Mesenchymal stem cell (in vitro differentiated cells and primary cell): ENCODE results near the gene SCLY.

Source experiments
- DNase-seq: peaks from one replicate; pipeline ENCODE4 v3.0.0-alpha.2; 2013
- H2AFZ ChIP-seq: one replicate; pipeline ENCODE4 v1.6.1; 2013; ENCODE audit warnings: low read depth, mild to moderate bottlenecking, control low read depth, inconsistent platforms, low read length, moderate library complexity
- H2AK5ac ChIP-seq: 2 replicates; pipeline ENCODE4 v1.6.1; 2013; ENCODE audit warnings: low read length, moderate library complexity, mild to moderate bottlenecking, inconsistent platforms; ENCODE audit not compliant: severe bottlenecking
- H2BK120ac ChIP-seq: one replicate; pipeline ENCODE4 v1.6.1; 2013; ENCODE audit warnings: low read depth, mild to moderate bottlenecking, inconsistent platforms, low read length, moderate library complexity
- H2BK12ac ChIP-seq, 2 experiments: one replicate each; pipeline ENCODE4 v1.6.1; 2013; ENCODE audit warnings: inconsistent platforms in 2 of 2, low read length in 2 of 2, mild to moderate bottlenecking in 2 of 2, moderate library complexity in 2 of 2, control low read depth in 1 of 2
- H2BK15ac ChIP-seq: one replicate; pipeline ENCODE4 v1.6.1; 2013; ENCODE audit warnings: mild to moderate bottlenecking, low read depth, inconsistent platforms; ENCODE audit not compliant: poor library complexity, severe bottlenecking
- H2BK5ac ChIP-seq: 2 replicates; pipeline ENCODE4 v1.6.1; 2013; ENCODE audit warnings: low read depth, mild to moderate bottlenecking, low read length, control low read depth, inconsistent platforms; ENCODE audit not compliant: poor library complexity, severe bottlenecking
- H3K14ac ChIP-seq, 2 experiments: one replicate each; pipeline ENCODE4 v1.6.1; 2013; ENCODE audit warnings: inconsistent platforms in 2 of 2, low read length in 2 of 2, control low read depth in 1 of 2, mild to moderate bottlenecking in 1 of 2, moderate library complexity in 1 of 2
- H3K18ac ChIP-seq, 2 experiments: one replicate each; pipeline ENCODE4 v1.6.1; 2013; ENCODE audit warnings: inconsistent platforms in 2 of 2, low read length in 2 of 2, control low read depth in 1 of 2, low read depth in 1 of 2, mild to moderate bottlenecking in 1 of 2
- H3K23ac ChIP-seq, 2 experiments: one replicate each; pipeline ENCODE4 v1.6.1; 2013; ENCODE audit warnings: inconsistent platforms in 2 of 2, low read length in 2 of 2, mild to moderate bottlenecking in 2 of 2, moderate library complexity in 2 of 2, control low read depth in 1 of 2
- H3K27ac ChIP-seq: 2 replicates; pipeline ENCODE4 v1.5.1; 2013; ENCODE audit warnings: mild to moderate bottlenecking, moderate library complexity, low read length, control low read depth, inconsistent platforms; ENCODE audit not compliant: poor library complexity, severe bottlenecking
- H3K27me3 ChIP-seq, 2 experiments: 2 replicates each; pipeline versions ENCODE4 v1.6.1 to v1.7.0; 2013; ENCODE audit warnings: low read length in 2 of 2, mild to moderate bottlenecking in 2 of 2, moderate library complexity in 2 of 2, control low read depth in 1 of 2, inconsistent platforms in 1 of 2; ENCODE audit not compliant: control insufficient read depth in 1 of 2, insufficient read depth in 1 of 2
- H3K36me3 ChIP-seq, 2 experiments: 2 replicates each; pipeline versions ENCODE4 v1.6.1 to v1.7.0; 2013; ENCODE audit warnings: low read length in 2 of 2, control low read depth in 1 of 2, inconsistent platforms in 1 of 2, low read depth in 1 of 2, mild to moderate bottlenecking in 1 of 2; ENCODE audit not compliant: insufficient read depth in 2 of 2, control insufficient read depth in 1 of 2
- H3K4ac ChIP-seq, 2 experiments: one replicate each; pipeline ENCODE4 v1.6.1; 2013; ENCODE audit warnings: inconsistent platforms in 2 of 2, low read length in 2 of 2, mild to moderate bottlenecking in 2 of 2, moderate library complexity in 2 of 2, control low read depth in 1 of 2, low read depth in 1 of 2
- H3K4me1 ChIP-seq: 2 replicates; pipeline ENCODE4 v1.6.1; 2013; ENCODE audit warnings: low read depth, low read length, control low read depth; ENCODE audit not compliant: control insufficient read depth, insufficient read depth
- H3K4me2 ChIP-seq: 2 replicates; pipeline ENCODE4 v1.6.1; 2013; ENCODE audit warnings: low read length, mild to moderate bottlenecking, inconsistent platforms; ENCODE audit not compliant: poor library complexity, severe bottlenecking
- H3K4me3 ChIP-seq, 2 experiments: 2 replicates each; pipeline versions ENCODE4 v1.5.1 to v1.7.0; 2013; ENCODE audit warnings: low read length in 2 of 2, mild to moderate bottlenecking in 2 of 2, control low read depth in 1 of 2, low read depth in 1 of 2; ENCODE audit not compliant: insufficient read depth in 1 of 2
- H3K79me1 ChIP-seq: replicated peaks from 2 replicates; pipeline ENCODE4 v1.6.1; 2013; ENCODE audit warnings: mild to moderate bottlenecking, control low read depth, low read length, inconsistent platforms; ENCODE audit not compliant: poor library complexity, severe bottlenecking
- H3K9ac ChIP-seq: 2 replicates; pipeline ENCODE4 v1.7.0; 2013; ENCODE audit warnings: mild to moderate bottlenecking, low read length, moderate library complexity
- H3K9me3 ChIP-seq: 2 replicates; pipeline ENCODE4 v1.7.0; 2013; ENCODE audit warnings: mild to moderate bottlenecking, low read length; ENCODE audit not compliant: control insufficient read depth
- H4K8ac ChIP-seq: one replicate; pipeline ENCODE4 v1.6.1; 2013; ENCODE audit warnings: inconsistent platforms, mild to moderate bottlenecking, low read length, moderate library complexity
- H4K91ac ChIP-seq: one replicate; pipeline ENCODE4 v1.6.1; 2013; ENCODE audit warnings: mild to moderate bottlenecking, low read length, inconsistent platforms
- WGBS: methylation state at CpG from one replicate; pipeline ENCODE4 v1.1.7; 2013; ENCODE audit warnings: mixed read lengths; 5-methylcytosine and 5-hydroxymethylcytosine counted together

The SCLY gene

DNA sequence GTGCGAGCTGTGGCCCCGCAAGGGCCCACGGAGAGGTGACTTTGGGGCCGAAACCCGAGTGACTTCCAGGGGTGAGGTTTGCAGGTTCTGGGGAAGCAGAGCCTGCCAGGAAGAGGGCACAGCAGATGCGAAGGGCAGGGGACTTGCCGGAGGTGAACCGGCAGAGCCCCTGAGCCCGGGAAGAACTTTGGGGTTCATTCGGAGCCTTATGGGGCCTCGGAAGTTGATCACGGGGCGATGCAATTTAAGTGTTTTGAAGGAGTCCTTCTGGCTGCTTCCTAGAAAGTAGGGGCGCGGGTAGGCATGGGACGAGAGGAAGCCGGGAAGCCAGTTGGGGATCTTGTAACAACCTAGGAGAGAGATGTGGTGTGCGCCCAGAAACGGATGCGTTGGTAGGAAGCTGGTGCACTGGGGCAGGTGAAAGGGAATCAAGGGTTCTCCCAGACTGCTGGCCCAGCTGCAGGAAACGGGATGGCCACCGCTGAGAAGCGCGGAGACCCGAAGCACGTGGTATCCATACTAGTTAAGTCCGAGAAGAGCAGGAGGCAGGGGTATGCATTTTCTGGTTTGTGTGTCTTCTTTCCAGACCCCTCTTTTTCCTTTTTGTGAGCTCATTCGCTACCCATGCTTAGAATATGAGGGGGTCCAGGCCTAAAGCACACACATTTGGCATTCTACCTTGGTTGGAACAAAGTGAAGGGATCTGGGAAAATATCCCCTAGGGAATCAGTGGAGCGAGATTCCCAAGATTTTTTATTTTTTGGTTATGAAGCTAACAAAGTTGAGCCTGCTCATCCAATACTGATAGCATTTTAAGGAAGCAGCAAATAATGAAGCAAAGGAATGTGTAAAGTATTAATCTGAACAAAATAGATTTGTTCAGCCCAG lies 758 bp downstream of the SCLY start:
- H3K79me1 ChIP-seq: peaks cover 22% of the 10 kb centered on the region
- H3K23ac ChIP-seq: peak overlapping the region in 1 of 2 experiments; percentile 85
- 3% methylated on average over 28 of the region's 29 CpGs for WGBS
- H3K27me3 ChIP-seq: no peaks in the 10 kb centered on the region
- peak overlapping the region in 1 of 2 experiments; percentile 63 for H2BK12ac ChIP-seq
- peak; percentile 53 for DNase-seq
- peaks cover 7% of the 10 kb centered on the region for H3K4me1 ChIP-seq
- H4K8ac ChIP-seq: peak overlapping the region; percentile 77
- H3K4me2 ChIP-seq: peak overlapping the region; percentile 99
- H3K4me3 ChIP-seq: peak overlapping the region; percentile 95
- H2BK15ac ChIP-seq: no peak overlapping the region
- peak overlapping the region in 1 of 2 experiments; percentile 64 for H3K4ac ChIP-seq
- H2BK120ac ChIP-seq: no peak overlapping the region
- H2AFZ ChIP-seq: peak overlapping the region; percentile 97
- H3K14ac ChIP-seq: peak overlapping the region in 1 of 2 experiments; percentile 51
- no peak overlapping the region for H2BK5ac ChIP-seq
- peak overlapping the region; percentile 37 for H3K27ac ChIP-seq
- peak overlapping the region; percentile 50 for H4K91ac ChIP-seq
- peaks cover 6 to 21% of the 10 kb centered on the region in 2 experiments for H3K36me3 ChIP-seq
- H3K9me3 ChIP-seq: no peaks in the 10 kb centered on the region
- no peak overlapping the region for H2AK5ac ChIP-seq
- peak overlapping the region; percentile 81 for H3K9ac ChIP-seq
- peak overlapping the region; percentile 79 to 92 for H3K18ac ChIP-seq

DNA sequence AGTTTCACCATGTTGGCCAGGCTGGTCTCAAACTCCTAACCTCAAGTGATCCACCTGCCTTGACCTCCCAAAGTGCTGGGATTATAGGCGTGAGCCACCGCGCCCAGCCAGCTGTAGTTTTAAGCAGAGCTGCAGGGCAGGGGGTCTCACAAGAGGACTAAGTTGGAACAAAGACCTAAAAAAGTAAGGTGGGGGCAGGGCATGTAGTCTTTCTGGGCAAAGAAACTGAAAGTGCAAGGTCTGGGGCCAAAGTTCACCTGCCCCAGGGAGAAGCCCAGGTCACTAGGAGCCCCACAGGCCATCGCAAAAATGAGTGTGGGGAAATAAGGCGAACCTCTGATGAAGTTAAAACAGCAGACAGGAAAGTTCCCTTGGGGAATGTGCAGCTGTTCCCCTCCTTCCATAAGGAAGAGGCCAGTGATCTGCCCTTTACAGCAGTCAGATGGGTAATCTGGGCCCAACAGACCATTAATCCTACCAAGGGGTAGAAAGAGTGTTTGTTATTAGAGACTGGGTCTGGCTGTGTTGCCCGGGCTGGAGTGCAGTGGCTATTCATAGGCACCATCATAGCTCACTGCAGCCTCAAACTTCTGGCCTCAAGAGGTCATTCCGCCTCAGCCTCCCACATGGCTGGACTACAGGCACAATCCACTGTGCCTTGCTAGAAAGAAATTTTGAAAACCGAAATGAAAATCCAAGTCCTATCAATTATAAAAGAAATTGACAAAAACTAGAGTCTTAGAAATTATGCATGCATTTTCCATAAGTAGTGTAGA lies 2.8 kb downstream of the SCLY start:
- Histone ChIP-seq H2BK12ac (no peak overlapping the region), H2AK5ac (peak overlapping the region; percentile 51), H3K79me1 (peaks cover 22% of the 10 kb centered on the region), H3K23ac (no peak overlapping the region), H4K8ac (no peak overlapping the region), H4K91ac (no peak overlapping the region), H3K18ac (no peak overlapping the region), H2BK5ac (no peak overlapping the region), H2BK120ac (no peak overlapping the region), H3K9me3 (no peaks in the 10 kb centered on the region), H3K4me1 (peaks cover 7% of the 10 kb centered on the region), H3K27me3 (no peaks in the 10 kb centered on the region), H3K14ac (no peak overlapping the region), H2BK15ac (no peak overlapping the region), H3K36me3 (peaks cover 18 to 40% of the 10 kb centered on the region in 2 experiments), H2AFZ (no peak overlapping the region), H3K4me2 (no peak overlapping the region), H3K4me3 (no peak overlapping the region), H3K4ac (no peak overlapping the region), H3K27ac (no peak overlapping the region), H3K9ac (no peak overlapping the region)
- 93% methylated on average over 7 of the region's 8 CpGs for WGBS
- no peak for DNase-seq

DNA sequence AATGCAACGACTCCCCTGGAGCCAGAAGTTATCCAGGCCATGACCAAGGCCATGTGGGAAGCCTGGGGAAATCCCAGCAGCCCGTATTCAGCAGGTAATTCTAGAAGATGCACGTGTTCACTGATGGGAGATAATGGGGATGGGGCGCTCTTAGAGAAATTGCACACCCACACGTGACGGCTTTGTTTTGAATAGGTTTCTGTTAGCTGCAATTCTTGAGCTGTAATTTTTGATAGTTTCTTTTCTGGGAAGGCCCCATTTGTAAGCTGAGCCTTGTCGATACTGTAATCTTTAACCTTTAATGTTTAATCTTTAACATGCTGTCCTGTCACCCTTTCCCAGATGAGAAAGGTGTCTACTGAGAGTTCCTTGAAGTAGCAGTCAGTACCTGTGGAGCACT lies 3.6 kb downstream of the SCLY start:
- no peak overlapping the region for H3K18ac ChIP-seq

More for the DNA sequence above, 3.6 kb downstream of the SCLY start:
- Histone ChIP-seq H3K9me3 (no peaks in the 10 kb centered on the region), H3K14ac (no peak overlapping the region), H2BK15ac (no peak overlapping the region), H3K4ac (no peak overlapping the region), H2BK5ac (no peak overlapping the region), H2AFZ (no peak overlapping the region), H3K4me2 (peak overlapping the region; percentile 8), H3K9ac (no peak overlapping the region), H4K8ac (no peak overlapping the region), H3K27ac (no peak overlapping the region), H3K23ac (no peak overlapping the region), H3K79me1 (peaks cover 22% of the 10 kb centered on the region), H2BK120ac (no peak overlapping the region), H4K91ac (no peak overlapping the region), H2BK12ac (no peak overlapping the region), H2AK5ac (peak overlapping the region; percentile 41), H3K4me3 (no peak overlapping the region), H3K36me3 (peaks cover 21 to 47% of the 10 kb centered on the region in 2 experiments), H3K27me3 (no peaks in the 10 kb centered on the region), H3K4me1 (peaks cover 7% of the 10 kb centered on the region)
- no peak for DNase-seq
- whole genome bisulfite sequencing: 98% methylated on average over 6 of the region's 7 CpGs
